DMS79 treated with DMSO at 0.1 percent for 48 hours (cell line): ENCODE results near the gene CFAP77.

Source experiments
- DNase-seq: peaks from one replicate; lab custom pipeline; 2025; lab: John Stamatoyannopoulos, UW

CFAP77 gene

GRCh38 chr9:132451276-132451675 lies 41.3 kb downstream of the CFAP77 start:
- DNase-seq = no peak

GRCh38 chr9:132456241-132456640 lies 46.2 kb downstream of the CFAP77 start:
- DNase-seq = peak; percentile 97

- DNase-seq = no peak
These were observed 47.7 kb downstream of the CFAP77 start for GRCh38 chr9:132457504-132458236.

GRCh38 chr9:132458432-132458831 lies 48.4 kb downstream of the CFAP77 start:
- no peak for DNase-seq

- no peak for DNase-seq
These were observed 49.6 kb downstream of the CFAP77 start for GRCh38 chr9:132459661-132460060.

GRCh38 chr9:132460240-132460639 lies 50.2 kb downstream of the CFAP77 start:
- DNase-seq = no peak

GRCh38 chr9:132461281-132461896 lies 51.4 kb downstream of the CFAP77 start:
- DNase-seq = no peak

- DNase-seq = peak; percentile 52
These were observed 52.0 kb downstream of the CFAP77 start for GRCh38 chr9:132461971-132462370.

GRCh38 chr9:132464547-132464946 lies 54.5 kb downstream of the CFAP77 start:
- no peak for DNase-seq

- DNase-seq = no peak
These were observed 55.2 kb downstream of the CFAP77 start for GRCh38 chr9:132465131-132465635.

GRCh38 chr9:132472199-132472598 lies 62.2 kb downstream of the CFAP77 start:
- peak; percentile 86 for DNase-seq

GRCh38 chr9:132472599-132472998 lies 62.6 kb downstream of the CFAP77 start:
- no peak for DNase-seq

- DNase-seq = no peak
These were observed 64.2 kb downstream of the CFAP77 start for GRCh38 chr9:132474253-132474652.

- DNase-seq = no peak
These were observed 68.5 kb downstream of the CFAP77 start for GRCh38 chr9:132478353-132479050.

- no peak for DNase-seq
These were observed 69.7 kb downstream of the CFAP77 start for GRCh38 chr9:132479733-132480132.

- no peak for DNase-seq
These were observed 71.2 kb downstream of the CFAP77 start for GRCh38 chr9:132481053-132481849.

- DNase-seq = no peak
These were observed 72.3 kb downstream of the CFAP77 start for GRCh38 chr9:132482196-132482813.

- DNase-seq = no peak
These were observed 75.4 kb downstream of the CFAP77 start for GRCh38 chr9:132485393-132485792.

GRCh38 chr9:132486706-132487350 lies 76.8 kb downstream of the CFAP77 start:
- DNase-seq = no peak

- DNase-seq = no peak
These were observed 77.4 kb downstream of the CFAP77 start for GRCh38 chr9:132487351-132487791.

- no peak for DNase-seq
These were observed 78.0 kb downstream of the CFAP77 start for GRCh38 chr9:132487980-132488535.
